NCI-H345 (cell line): ENCODE results near the gene PTBP3.
"Not testable (repeated sequence)": the region's sequence is repeated elsewhere in the genome, so short reads cannot be mapped to it uniquely, and the experiment has no call there.

Experiments
- DNase-seq: peaks from one replicate; lab custom pipeline; 2025; lab: John Stamatoyannopoulos, UW

PTBP3 gene, protein sequence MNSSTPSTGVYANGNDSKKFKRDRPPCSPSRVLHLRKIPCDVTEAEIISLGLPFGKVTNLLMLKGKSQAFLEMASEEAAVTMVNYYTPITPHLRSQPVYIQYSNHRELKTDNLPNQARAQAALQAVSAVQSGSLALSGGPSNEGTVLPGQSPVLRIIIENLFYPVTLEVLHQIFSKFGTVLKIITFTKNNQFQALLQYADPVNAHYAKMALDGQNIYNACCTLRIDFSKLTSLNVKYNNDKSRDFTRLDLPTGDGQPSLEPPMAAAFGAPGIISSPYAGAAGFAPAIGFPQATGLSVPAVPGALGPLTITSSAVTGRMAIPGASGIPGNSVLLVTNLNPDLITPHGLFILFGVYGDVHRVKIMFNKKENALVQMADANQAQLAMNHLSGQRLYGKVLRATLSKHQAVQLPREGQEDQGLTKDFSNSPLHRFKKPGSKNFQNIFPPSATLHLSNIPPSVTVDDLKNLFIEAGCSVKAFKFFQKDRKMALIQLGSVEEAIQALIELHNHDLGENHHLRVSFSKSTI

DNA sequence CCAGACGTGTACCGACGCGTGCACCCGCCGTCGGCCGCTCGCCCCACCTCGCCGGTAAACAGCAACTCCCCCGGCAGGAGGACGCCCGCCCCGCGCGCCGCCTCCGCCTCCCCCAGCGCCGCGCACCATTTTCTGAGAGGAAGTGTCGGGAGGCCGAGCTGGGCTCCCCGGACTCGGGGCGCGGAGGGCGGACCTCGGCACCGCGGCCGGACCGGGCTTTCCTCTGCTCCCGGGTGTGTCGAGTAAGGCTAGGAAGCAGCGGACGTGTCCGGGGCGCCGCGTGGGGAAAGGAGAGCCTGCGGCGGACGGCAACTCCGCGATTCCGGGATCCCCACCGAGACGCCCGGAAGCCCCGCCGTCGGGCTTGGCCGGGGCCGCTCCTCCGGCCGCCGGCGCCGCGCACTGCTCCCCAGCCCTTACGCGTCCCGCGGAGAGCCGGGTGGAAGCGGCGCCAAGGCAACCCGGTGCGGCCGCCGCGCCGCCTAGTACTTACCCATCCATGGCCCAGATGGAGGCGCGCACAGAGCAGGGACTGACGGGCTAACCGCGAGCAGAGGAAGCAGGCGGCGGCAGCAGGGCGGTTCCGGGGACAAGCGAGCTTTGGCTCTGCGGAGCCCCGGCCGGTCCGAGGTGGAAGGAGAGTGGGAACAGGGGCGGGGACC is at the start of gene PTBP3:
TSS of gene PTBP3 (minus strand) at position 643 of the 662 bp plus-strand sequence. CDS start 35,754 bp downstream, outside the sequence.
- DNase-seq: peak; percentile 80

DNA sequence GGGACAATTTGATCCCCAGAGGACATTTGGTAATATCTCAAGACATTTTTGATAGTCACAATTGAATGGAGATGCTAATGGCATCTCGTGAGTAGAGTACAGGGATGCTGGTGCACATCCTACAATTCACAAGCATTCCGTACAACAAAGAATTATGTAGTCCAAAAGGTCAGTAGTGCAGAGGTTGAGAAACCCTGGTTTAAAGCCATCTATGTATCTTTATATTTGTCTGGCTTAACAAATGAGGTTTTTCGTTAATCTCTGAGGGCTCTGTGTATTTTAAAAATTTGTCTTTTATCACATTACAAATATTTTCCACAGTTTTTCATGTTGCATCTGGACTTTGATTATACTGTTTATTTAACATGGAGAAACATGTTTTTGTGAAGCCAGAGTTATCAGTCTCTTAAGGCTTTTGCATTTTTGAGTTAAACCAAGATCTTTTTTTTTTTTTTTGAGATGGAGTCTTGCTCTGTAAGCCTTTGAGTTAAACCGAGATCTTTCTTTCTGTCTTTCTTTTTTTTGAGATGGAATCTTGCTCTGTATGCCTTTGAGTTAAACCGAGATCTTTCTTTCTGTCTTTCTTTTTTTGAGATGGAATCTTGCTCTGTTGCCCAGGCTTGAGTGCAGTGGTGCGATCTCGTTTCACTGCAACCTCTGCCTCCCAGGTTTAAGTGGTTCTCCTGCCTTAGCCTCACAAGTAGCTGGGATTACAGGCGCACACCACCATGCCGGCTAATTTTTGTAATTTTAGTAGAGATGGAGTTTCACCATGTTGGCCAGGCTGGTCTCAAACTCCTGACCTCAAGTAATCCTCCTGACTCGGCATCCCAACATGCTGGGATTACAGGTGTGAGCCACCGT is 49.3 kb upstream of the PTBP3 start:
- DNase-seq: no peak

DNA sequence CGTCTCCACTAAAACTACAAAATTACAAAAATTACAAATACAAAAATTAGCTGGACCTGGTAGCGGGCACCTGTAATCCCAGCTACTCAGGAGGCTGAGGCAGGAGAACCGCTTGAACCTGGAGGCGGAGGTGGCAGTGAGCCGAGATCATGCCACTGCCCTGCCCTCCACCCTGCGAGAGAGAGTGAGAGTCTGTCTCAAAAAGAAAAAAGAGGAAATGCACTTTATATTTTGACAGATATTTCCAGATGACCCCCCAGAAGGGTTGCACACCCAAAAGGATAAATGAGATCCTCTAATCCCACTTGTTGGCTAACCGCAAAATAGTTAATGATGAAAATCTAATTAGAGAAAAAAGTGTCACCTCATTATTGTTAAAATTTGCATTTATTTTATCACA is 48.6 kb upstream of the PTBP3 start:
- DNase-seq: no peak

DNA sequence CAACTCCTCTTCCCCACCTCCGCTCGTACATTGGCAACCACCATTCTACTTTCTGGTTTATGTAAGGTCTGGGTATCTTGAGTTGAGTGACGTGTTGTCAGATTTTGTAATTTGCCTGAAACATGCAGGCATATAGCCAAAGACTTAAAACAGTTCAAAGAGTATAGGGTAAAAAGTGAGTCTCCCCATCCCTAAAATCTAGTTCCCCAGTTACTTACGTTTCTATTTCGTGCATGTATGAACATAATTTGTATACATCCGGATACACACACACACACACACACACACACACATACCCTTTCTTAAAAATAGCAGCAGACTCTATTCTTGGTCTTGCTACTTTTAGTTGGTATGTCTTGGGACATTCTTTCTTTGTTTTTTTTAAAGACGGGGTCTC is 47.4 kb upstream of the PTBP3 start:
- DNase-seq: peak; percentile 2

DNA sequence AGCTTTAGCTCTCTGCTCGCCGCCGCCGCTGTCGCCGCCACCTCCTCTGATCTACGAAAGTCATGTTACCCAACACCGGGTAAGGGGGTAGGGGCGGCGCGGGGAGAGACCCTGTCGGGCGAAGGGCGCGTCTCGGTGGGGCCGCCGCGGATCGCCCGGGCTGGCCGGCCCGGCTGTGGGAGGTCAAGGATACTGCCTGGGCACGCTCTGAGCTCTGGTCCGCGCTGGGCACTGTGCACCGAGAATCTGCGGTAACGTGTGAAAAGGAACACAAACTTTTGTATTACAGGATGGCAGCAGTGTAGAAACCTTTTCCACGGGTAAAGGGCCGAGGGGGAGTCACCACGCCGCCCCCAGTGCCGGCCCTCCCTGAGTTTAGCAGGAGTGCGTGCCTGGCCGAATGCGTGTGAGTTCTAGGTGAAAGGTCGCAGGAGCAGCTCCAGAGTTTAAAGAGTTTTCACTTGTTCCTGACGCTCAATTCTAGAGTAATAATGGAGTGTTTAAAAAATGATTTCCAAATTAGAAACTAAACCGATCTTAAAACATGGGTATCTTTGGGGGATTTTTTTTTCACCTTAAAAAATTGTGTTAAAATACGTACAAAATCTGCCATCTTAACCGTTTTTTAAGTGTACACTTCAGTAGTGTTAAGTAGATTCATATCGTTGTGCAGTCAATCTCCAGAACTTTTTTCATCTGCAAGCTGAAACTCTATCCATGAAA is 46.8 kb upstream of the PTBP3 start, which contains the start of gene HSDL2:
TSS of gene HSDL2 (plus strand) at position 7 of the 723 bp plus-strand sequence. CDS start at position 63, 56 bp downstream.
- DNase-seq: peak; percentile 18

DNA sequence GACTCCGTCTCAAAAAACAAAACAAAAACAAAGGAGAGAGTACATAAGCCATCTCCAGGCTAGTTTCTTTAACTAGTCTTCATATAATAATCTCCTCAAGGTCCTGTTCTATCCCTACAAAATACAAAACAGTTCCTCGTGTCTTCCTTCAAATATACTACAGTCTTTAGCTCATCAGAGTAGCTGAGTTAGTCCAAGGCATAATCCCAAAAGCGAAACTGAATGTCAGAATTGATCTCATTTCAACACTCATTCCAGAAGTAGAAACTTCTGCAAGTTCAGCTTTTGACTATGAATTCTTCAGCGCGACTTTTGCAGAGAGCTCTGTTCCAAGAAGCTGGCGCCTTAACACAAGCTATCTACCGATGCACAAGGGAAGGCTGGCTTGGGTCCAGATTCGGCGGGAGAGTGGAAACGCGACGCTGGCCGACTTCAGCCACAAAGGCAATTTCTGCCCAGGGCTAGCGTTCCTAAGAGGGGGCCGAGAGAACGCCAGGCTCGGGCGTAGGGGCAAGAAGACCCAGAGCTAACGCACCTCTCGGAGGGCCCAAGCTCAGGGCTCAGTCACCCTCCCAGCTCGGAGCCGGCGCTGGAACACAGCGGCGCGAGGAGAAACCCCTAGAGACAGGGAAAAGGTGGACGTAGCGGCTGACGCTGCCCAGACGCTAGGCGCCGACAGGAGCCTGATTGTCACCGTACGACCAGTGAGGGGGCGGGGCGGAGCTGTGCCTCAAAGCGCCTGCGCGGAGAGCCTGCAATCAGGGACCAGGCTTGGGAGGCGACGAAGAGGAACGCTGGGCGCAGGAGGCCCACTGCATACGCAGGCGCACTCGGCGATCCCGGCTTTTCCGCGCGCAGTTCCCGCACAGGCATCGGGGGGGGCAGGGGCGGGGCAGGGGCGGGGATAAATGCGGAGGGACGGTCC is 46.0 kb upstream of the PTBP3 start:
- DNase-seq: peak; percentile 98

DNA sequence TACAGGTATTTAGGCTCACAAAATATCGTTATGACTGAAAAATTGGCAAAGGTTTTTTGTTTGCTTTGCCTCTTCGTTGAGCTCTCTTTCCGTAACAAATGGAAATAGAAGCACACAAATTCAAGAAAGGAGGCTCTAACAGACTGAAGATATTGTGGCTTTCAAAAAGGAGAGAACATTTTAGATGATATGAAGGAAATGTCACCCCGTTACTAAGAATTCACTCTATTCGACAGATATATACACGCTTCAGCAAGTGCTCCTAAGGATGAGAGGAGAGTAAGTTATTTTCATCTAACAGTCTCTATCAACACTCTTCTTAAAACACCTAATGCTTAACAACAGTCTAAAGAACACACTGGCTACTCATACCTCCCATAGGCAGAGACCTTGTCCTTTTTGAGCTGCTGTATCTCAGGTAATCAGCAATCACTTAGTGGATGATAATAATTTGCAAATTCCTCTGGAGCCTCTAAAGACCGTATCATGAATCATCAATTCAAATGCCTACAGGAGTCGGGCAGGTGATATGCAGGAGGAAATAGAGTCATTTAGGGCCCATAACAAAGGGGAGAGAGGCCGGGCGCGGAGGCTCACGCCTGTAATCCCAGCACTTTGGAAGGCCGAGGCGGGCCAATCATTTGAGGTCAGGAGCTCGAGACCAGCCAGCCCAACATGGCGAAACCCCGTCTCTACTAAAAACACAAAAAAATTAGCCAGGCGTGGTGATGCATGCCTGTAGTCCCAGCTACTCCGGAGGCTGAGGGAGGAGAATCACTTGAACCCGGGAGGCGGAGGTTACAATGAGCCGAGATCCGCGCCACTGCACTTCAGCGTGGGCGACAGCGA is 45.1 kb upstream of the PTBP3 start:
- DNase-seq: peak; percentile 11

DNA sequence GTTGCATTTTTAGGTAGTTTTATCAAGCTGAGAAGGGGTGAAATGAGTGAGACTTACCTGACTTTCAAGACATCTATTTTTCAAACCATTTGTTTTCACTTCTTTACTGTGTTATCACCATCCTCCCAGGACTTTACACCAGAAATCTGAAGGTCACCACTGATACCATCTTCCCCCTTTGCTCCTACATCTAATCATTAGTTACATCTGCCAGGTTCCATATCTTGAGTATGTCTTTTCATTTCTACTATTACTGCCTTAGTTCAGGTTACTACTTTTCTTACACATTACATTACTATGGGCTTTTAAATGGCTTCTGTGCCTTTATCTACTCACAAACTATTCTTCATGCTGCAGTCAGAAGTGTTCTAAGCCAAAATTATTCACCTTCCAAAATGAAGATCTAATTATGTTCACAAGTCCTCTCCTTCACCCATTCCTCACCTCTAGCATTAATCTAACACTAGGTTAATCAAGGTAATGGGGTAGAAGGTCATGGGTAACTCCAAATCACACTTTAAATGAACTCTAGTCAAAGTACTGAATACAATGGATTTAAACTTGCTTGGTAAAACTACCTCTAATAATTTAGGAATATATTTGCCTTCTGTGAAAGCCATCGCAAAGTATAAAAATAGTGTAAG is 44.4 kb upstream of the PTBP3 start:
- DNase-seq: no peak

DNA sequence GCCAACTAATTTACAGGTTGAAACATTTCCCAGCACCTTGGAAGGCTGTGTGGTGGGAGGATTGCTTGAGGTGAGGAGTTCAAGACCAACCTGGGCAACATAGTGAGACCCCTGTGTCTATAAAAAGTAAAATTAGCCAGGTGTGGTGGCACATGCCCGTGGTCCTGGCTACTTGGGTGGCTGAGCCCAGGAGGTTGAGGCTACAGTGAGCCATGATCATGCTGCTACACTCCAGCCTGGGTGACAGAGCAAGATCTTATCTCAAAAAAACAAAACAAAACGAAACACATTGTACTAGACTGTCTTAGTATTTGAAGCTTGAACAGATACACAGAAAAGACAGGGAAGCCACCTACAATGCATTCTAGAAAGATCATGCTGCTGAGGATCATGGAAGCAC is 43.7 kb upstream of the PTBP3 start:
- DNase-seq: no peak

DNA sequence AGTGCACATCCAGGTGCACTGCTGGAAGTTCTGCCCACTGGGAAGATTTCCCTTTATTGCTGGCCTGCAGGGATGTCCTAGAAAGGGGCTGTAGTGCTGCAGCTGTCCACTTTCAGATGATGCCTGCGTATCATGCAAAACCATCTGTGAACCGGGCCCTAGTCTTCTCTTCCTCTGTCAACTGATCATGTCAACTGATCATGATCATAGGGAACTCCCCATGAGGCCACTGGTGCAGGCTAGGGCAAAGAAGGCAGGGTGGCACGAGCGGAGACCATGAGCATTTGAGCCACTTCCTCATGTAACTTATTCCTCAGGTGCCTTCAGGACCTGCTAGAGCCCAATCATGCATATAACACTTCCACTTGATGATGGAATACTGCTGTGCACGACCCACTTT is 41.9 kb upstream of the PTBP3 start:
- no peak for DNase-seq

DNA sequence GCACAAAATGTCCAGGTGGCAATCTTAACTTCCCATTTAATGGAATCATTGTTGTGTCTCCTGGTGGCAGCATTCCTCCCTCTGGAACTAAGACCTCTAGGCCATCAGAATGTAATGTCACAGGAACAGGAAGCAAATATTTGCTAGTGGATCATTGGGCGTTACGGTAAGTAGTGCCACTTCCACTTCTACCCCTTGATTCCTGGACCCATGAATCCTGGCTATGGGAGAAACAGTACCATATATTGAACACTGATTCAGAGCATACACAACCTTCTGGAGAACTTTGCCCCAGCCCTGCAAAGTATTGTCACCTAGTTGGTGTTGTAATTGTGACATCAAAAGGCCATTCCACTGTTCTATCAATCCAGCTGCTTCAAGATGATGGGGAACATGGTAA is 40.8 kb upstream of the PTBP3 start:
- DNase-seq: not testable (repeated sequence)

DNA sequence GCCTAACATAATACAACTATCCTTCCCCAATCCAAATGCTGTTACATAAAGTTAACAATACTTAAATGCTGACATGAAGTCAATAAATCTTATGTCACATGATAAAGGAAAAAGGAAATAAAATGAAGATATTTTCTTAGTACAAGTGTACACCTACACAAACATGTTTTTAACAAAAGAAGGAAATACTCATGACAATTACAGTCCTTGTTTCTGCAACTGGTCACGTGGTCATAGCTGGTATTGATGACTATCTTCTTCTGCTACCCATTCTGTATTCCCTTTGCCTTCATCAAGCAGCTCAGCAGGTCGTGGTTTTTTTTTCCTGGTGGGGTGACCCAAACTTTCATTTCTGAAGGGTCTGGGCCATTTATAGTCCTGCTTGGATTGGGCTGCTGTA is 40.2 kb upstream of the PTBP3 start:
- not testable (repeated sequence) for DNase-seq

DNA sequence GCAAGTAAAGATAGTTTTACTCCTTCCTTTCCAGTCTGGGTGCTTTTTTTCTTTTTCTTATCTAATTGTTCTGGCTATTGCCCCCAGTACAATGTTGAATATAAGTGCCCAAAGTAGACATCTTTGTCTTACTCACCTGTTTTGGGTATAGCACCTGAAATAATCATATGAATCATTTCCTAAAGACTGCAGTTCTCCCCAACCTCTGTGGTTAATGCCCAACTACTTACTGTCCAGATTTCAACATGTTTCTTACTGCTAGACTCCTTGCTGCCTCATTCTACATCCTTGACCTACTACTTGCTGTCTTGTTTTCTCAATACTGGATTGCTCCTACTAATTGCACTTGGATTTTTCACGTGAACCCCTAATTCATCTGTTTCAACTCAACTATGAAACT is 37.6 kb upstream of the PTBP3 start:
- no peak for DNase-seq

DNA sequence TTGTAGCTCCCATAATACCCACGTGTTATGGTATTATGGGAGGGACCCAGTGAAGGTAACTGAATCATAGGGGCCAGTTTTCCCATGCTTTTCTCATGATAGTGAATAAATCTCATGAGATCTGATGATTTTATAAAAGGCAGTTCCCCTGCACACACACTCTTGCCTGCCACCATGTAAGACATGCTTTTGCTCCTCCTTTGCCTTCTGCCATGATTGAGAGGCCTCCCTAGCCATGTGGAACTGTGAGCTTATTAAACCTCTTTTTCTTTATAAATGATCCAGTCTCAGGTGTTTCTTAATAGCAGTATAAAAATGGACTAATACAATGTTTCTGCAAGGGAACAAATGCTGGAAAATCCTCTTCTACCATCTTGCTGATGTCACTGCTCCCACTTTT is 36.4 kb upstream of the PTBP3 start:
- DNase-seq: no peak

DNA sequence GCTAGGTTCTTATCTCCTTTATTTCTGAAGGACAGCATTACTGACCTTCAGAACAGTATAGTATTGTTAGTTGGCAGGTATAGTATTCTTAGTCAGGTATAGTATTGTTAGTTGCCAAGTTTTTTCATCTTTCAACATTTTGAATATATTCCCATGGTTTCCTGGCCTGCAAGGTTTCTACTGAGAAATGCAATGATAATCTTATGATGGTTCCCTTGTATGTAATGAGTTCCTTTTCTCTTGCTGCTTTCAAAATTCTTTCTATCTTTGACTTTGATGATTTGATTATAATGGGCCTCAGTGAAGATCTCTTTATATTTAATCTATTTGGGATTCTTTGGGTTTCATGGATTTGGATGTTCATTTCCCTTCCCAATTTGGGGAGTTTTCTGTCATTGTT is 34.0 kb upstream of the PTBP3 start:
- DNase-seq: no peak

DNA sequence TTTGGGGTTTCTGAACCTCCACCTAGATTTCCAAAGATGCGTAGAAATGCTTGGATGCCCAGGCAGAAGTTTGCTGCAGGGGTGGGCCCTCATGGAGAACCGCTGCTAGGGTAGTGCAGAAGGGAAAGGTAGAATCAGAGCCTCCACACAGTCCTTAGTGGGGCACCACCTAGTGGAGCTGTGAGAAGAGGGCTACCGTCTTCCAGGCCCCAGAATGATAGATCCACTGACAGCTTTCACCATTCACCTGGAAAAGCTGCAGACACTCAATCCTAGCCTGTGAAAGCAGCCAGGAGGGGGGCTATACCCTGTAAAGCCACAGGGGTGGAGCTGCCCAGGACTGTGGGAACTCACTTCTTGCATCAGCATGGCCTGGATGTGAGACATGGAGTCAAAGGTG is 33.2 kb upstream of the PTBP3 start:
- DNase-seq: no peak

DNA sequence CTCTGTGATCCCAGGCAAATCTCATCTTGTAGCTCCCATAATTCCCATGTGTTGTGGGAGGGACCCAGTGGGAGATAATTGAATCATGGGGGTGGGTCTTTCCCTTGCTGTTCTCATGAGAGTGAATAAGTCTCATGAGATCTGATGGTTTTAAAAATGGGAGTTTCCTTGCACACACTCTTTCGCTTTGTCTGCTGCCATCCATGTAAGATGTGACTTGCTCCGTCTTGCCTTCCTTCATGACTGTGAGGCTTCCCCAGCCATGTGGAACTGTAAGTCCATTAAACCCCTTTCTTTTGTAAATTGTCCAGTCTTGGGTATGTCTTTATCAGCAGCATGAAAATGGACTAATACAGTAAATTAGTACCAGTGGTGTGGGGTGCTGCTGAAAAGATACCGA is 31.8 kb upstream of the PTBP3 start:
- not testable (repeated sequence) for DNase-seq

DNA sequence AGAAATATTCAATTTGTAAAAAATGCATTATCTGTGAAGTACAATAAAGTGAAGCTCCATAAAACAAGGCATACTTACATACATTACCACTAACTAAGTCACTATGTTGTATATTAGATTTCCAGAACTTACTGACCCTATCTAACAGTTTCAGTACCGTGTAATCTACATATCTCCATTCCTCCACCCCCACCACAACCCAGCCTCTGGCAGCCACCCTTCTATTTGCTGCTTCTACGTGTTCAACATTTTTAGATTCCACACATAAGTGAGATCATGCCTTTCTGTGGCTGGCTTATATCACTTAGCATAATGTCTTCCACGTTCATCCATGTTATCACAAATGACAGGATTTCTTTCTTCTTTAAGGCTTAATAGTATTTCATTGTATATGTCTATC is 31.3 kb upstream of the PTBP3 start:
- no peak for DNase-seq

DNA sequence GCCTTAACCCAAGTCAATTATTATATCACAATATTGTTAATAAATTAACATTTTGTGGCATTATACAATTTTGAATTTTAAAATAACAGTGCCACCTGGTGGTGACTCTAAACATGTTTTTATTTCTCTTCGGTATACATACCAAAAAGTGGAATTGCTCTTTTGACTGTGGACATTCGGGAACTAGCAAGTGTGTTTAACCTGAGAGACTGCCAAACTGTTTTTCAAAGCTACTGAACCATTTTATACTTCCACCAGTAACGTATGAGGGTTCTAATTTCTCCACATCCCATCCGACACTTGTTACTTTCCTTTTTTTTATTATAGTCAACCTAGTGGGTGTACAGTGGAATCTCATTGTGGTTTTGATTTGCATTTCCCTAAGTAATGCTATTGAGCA is 28.2 kb upstream of the PTBP3 start:
- DNase-seq: peak; percentile 50
